GM12801 (cell line): ENCODE measurements around the gene GRIN2A.

Experiments used
- CTCF ChIP-seq: IDR thresholded peaks from one replicate; pipeline ENCODE4 v1.5.1; 2011; ENCODE audit warnings: control low read depth; ENCODE audit not compliant: insufficient read length; ENCODE audit errors: extremely low read depth

The GRIN2A gene

GRCh38 chr16:9800186-9800738 lies 382.0 kb downstream of the GRIN2A start:
- no peak for TF ChIP-seq CTCF

- TF ChIP-seq CTCF = no peak
These were observed 383.2 kb downstream of the GRIN2A start for GRCh38 chr16:9798952-9799580.

- TF ChIP-seq CTCF = no peak
These were observed 383.8 kb downstream of the GRIN2A start for GRCh38 chr16:9798474-9798873.

- TF ChIP-seq CTCF = no peak
These were observed 384.9 kb downstream of the GRIN2A start for GRCh38 chr16:9797306-9797705.

GRCh38 chr16:9793623-9794022 lies 388.6 kb downstream of the GRIN2A start:
- TF ChIP-seq CTCF = no peak

- TF ChIP-seq CTCF = no peak
These were observed 390.7 kb downstream of the GRIN2A start for GRCh38 chr16:9791556-9791955.

GRCh38 chr16:9790199-9790598 lies 392.0 kb downstream of the GRIN2A start:
- TF ChIP-seq CTCF = no peak

- no peak for TF ChIP-seq CTCF
These were observed 394.5 kb downstream of the GRIN2A start for GRCh38 chr16:9787717-9788116.
